ENCODE results near the gene PRIMPOL. TPM values are rescaled to one million over a fixed set of nuclear protein-coding genes. Genes with fewer than 3 reads are reported as not detected.

The PRIMPOL gene
- total RNA-seq, 1 experiment from 2014 or later = 8.3 TPM

Other genes starting within 250 kb of the PRIMPOL start
- gene IRF2, start 175.2 kb upstream of the PRIMPOL start, total RNA-seq (2021) = 9.3 to 11.8 TPM (median 11.3 TPM) in 3 replicates
- gene CASP3, start 291 bp upstream of the PRIMPOL start, total RNA-seq (2021) = 54.2 to 78.9 TPM (median 63.2 TPM) in 3 replicates
- gene CENPU, start 84.4 kb downstream of the PRIMPOL start, total RNA-seq (2021) = 52.9 to 60.5 TPM (median 53.4 TPM) in 3 replicates
- 5.1 to 6.6 TPM (median 5.9 TPM) in 3 replicates for gene ACSL1, start 176.2 kb downstream of the PRIMPOL start, total RNA-seq (2021)